Activated CD8-positive, alpha-beta memory T cell treated with anti-CD3 and anti-CD28 coated beads for 24 hours (primary cell): ENCODE results near the gene PRUNE2.
"Not testable (repeated sequence)": the region's sequence is repeated elsewhere in the genome, so short reads cannot be mapped to it uniquely, and the experiment has no call there.

Experiments used
- DNase-seq: peaks from one replicate; pipeline ENCODE4 v3.0.0-alpha.2; 2020

PRUNE2 gene

DNA sequence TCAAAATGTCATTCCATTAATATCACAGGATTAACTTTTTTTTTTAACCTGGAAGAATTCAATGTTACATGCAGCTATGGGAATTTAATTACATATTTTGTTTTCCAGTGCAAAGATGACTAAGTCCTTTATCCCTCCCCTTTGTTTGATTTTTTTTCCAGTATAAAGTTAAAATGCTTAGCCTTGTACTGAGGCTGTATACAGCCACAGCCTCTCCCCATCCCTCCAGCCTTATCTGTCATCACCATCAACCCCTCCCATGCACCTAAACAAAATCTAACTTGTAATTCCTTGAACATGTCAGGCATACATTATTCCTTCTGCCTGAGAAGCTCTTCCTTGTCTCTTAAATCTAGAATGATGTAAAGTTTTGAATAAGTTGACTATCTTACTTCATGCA is 121.0 kb downstream of the PRUNE2 start:
- no peak for DNase-seq

DNA sequence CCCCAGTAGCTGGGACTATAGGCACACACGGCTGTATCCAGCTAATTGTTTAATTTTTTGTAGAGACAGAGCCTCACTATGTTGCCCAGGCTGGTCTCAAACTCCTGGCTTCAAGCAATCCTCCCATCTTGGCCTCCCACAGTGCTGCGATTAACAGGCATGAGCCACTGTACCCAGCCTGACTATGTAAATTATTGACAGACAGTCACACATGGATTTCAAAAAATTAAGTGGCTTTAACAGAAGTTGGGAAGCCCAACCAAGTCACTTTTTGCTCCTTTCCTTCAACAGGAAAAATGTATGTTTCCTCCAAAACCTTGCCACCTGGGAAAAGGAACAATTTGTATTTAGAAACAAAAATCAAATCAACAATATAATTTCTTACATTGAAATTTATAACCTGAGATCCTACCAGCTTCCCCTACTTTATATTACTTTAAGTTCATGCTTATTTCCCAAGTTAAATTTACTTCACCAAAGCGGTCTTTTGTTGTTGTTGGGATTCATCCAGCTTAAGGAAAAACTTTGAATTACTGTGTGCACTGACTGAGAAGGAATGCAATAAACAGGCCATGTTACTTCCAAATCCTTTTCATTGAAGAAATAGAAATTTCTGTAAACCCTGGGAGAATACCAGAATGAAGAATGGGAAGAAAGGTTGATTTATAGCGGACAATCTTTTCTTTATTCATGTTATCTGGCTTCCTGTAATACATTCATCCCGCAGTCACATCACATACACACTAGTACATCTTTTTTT is 133.0 kb downstream of the PRUNE2 start:
- DNase-seq = no peak

DNA sequence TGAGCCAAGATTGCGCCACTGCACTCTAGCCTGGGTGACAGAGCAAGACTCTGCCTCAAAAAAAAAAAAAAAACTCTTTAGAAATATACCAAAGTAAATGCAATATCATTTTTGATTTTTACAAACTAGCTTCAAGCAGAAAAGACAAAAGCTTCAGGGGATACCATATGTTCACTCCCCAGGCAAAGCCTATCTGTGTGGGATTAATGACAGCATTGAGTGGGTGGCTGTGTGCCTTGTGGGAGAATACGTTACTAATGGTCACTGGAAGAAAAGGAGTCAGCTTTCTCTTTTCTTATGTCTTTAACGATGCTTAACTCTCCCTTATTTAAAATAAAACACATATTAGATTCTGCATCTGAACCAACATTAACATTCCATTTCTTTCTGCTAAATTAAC is 139.8 kb downstream of the PRUNE2 start:
- DNase-seq = no peak

- no peak for DNase-seq
Measured at GRCh38 chr9:76764138-76764537, 141.8 kb downstream of the PRUNE2 start, which contains the start of gene PCA3. Gene PCA3 (plus strand): TSS chr9:76764438.

GRCh38 chr9:76761448-76761847 is 144.5 kb downstream of the PRUNE2 start:
- DNase-seq = no peak

DNA sequence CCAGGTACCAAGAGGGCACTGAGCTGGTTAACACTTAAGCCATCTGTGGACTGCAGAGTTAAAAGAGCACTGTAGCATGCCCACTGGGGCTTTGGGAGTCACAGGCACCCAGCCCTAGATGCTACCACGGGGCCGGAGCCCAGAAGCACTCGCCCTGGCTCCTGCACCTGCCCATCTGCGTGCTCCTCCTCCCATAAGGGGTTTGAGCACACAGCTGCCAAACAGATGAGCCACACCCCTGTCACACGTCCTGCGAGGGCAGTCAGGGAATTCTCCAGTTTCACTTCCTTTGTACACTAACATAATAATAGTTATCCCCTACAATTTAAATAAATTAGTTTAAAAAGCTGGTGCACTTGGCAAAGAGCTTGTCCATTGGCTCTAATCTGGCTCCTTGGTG is 146.2 kb downstream of the PRUNE2 start:
- DNase-seq = no peak

GRCh38 chr9:76758476-76758875 is 147.4 kb downstream of the PRUNE2 start:
- DNase-seq = no peak

DNA sequence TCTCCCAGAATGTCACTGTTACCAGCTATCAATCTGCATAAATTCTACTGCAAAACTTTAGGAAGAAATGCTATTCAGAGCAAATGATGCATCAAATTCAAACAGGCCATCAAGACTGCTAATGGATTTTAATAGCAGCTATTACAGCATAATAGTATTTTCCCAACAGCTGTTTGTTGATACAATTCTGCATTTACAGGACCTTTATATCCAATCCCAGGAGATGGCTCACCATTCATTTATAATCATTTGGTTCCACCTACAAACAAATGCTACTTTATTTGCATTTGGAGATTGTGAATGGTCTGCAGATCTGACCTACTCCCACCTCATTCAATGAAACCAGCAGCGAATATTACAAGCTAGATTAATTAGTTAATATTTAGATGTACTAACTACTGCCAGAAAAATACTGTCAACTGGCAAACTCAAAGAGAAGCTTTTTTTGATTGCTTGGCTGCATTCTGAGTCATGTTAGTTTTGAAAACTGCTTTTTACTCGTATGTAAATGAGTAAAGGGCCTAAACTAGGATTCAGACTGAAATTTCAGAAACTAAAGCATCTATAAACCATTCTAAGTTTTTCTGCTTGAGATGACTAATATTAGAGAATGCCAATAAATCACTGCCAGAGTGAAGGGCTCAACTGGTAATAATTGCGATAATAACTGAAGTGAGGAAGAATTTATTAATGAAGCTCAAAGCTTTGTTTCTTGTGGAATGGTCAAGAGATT is 148.8 kb downstream of the PRUNE2 start:
- DNase-seq = no peak

DNA sequence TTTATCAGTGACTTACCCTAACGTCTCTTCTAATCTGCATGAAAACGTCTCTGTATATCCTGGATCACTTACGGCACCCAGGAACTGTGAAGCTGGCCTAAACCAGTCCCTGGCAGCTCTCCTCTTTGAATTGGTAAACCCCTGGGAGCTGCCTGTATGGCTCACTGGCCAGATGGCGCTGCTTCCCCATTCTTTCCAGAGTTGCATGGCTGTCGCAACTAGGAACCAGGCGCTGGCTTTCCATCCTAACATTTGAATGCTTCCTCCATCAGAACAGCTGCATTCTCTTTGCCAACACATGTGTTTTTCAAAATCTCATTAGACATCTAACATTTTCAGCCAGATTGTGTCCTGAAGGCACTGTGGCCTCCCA is 149.7 kb downstream of the PRUNE2 start:
- no peak for DNase-seq

DNA sequence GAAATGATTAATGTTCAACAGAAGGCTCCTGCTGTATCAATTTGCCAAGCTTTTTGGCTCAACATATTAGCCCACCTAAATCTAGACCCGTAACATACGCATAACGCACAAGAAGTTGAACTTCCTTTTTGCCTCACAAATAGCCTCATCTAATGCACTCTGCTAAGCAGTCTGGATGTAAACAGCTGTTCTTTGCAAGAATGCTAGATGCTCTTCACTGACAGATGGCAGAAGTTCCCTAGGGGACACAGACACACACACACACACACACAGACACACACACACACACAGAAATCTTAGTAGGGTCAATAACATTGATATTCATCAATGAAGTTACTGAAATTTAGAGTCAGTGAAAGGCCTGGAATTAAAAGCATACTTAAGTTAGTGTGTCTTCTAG is 154.9 kb downstream of the PRUNE2 start:
- DNase-seq = no peak

DNA sequence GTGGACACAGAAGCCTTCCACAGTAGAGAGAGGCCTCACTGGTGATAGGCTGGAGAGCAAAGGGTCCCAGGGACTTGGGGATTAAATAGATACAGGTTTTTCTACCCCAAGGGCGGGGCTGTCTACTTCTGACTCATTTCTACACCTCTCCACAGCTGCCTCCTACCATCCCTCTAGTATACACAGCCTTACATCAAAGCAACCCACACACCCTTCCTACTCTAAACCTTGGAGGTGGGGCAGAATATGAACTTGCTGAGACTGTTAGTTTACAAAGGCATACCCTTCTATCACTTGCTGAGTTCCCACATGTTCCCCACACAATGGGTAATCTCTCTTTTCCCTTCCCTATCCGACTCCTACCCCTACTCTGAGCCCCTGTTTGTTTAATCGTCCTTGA is 161.6 kb downstream of the PRUNE2 start:
- no peak for DNase-seq

GRCh38 chr9:76743931-76744330 is 162.0 kb downstream of the PRUNE2 start:
- DNase-seq = no peak

GRCh38 chr9:76742890-76743289 is 163.0 kb downstream of the PRUNE2 start:
- DNase-seq = not testable (repeated sequence)

GRCh38 chr9:76741524-76741923 is 164.4 kb downstream of the PRUNE2 start:
- DNase-seq = no peak

- no peak for DNase-seq
Measured at GRCh38 chr9:76738402-76738801, 167.5 kb downstream of the PRUNE2 start.

DNA sequence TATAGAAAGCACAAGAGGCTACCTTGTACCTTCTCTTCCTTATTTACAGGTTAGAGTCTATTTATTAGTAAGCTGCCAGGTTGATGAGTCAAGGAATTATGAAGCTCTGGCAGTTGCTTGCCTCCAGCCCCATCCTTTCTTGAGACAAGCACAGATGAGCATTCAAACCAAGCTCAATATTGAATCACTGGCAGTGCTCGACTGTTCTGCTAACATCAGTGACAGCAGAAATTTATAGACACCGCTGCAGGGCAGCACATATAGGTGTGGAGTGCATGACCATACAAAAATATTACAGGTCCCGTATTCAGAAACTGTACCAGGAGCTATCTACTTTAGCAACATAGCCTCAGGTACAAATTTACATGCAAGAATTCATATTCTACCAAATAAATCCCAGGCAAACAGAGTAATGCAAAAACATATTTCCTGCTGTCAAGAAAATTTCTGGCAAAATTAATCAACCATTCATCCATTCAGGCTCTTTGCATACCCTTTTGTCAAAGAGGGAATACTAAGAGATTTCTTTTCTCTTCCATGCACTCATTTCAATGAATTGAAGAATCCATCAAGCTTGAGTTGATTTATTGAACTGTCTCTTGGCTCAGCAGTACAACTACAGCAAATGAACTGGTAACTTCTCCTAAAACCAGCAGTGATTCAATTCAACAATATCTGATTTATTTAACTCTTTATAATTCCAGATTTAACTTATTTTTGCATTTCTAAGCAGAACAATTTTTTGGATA is 168.6 kb downstream of the PRUNE2 start:
- no peak for DNase-seq

DNA sequence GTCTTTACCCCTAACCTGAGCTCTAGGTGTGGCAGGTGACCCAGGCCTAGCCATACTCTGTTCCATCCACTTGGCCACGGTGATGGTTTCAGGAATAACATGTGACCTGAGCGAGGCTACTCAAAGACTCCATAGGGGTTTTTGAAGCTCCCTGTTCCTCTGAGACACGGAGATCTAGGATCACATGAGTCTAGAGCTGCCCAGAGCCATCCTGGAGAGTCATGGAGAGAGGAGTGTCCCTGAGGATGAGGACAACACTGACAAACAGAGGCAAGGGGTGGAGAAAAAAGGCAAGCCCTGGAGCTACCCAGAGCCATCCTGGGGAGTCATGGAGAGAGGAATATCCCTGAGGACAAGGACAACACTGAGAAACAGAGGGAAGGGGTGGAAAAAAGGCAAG is 171.2 kb downstream of the PRUNE2 start:
- no peak for DNase-seq

- DNase-seq = no peak
Measured at GRCh38 chr9:76733096-76733495, 172.8 kb downstream of the PRUNE2 start.

GRCh38 chr9:76732341-76732958 is 173.5 kb downstream of the PRUNE2 start:
- DNase-seq = no peak

GRCh38 chr9:76730801-76731200 is 175.1 kb downstream of the PRUNE2 start:
- DNase-seq = no peak

DNA sequence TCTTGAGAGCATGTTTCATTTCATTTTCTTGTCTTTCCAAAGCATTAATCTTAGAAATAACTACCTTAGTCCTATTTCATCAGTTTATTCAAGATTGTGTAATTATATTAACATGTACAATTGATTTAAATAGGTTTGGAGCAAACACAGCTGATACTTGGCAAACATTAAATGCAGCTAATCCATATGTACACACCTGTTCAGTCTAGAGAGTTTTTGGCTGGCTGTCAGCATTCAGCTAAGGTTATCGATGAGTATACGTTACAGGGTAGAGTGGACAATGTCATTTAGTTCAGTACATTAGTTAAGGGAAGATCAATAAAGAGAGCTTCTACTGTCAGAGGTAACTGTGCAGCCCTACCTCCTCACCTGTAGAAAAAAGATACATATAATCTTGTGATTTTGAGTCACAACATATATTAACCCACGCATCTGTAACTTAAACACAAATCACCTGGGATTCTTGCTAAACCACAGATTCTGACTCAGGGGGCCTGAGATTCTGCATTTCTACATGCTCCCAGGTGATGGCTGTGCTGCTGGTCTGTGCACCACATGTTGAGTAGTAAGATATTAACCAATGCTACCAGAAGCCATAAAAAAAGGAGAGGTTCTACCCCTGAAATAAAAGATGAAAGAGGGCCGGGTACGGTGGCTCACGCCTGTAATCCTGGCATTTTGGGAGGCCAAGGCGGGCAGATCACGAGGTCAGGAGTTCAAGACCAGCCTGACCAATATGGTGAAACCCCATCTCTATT is 175.8 kb downstream of the PRUNE2 start:
- DNase-seq = no peak

- no peak for DNase-seq
Measured at GRCh38 chr9:76729116-76729515, 176.8 kb downstream of the PRUNE2 start.

DNA sequence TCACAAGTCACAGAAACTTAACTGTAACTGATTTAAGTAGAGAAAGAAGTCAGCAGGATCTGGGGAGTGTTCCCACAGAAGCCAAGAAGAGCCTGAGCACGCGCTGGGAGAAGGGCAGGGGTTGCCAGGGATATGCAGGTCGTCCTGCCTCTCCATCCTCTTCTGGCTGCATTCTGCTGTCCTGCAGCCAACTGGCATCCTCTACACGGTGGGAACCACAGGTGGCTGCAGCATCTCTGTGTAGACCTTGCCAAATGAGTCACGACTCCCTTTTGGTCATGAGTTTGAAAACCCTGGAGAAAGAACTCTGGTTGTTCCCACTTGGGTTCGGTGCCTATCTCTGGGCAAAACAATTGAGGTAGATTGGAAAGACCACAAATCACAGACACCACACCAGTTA is 180.0 kb downstream of the PRUNE2 start:
- DNase-seq = no peak
